ENCODE measurements around the gene ADARB2. TPM values are rescaled to one million over a fixed set of nuclear protein-coding genes. Genes with fewer than 3 reads are reported as not detected.

Gene ADARB2
- under 0.01 TPM in 2 replicates for total RNA-seq

GRCh38 chr10:1737222-1738061, at the start of gene ADARB2:
TSS of gene ADARB2 (minus strand) at chr10:1737525.

Data from tracheal epithelial cell (primary cell).